PC-9 (cell line): ENCODE measurements around the gene ARFGAP1.

Experiments
- CTCF ChIP-seq: fragments of 200-600 bp; sonication (generic); conservative IDR thresholded peaks from 2 replicates; pipeline ENCODE4 v1.6.1; 2017; ENCODE audit warnings: mixed run types, antibody characterized with exemption, mild to moderate bottlenecking, moderate library complexity
- EZH2 ChIP-seq: fragments of 200-600 bp; sonication (generic); IDR thresholded peaks from 2 replicates; pipeline ENCODE4 v1.8.0; 2017; ENCODE audit warnings: antibody characterized with exemption, low read depth

- TF ChIP-seq CTCF (no peak), EZH2 (no peak)
Observed at GRCh38 chr20:63244468-63244867, 28.1 kb upstream of the ARFGAP1 start.
